K562 (cell line): ENCODE measurements around the gene MLANA.

Experiments used
- CTCF ChIP-seq, 3 experiments: IDR thresholded peaks in 2 of 3; conservative IDR thresholded peaks in 1 of 3; 2 replicates each; pipeline ENCODE4 v1.5.1; 2011 to 2012; ENCODE audit warnings: low read length in 3 of 3, mild to moderate bottlenecking in 3 of 3, control low read depth in 2 of 3, improper control_type of control experiment in 1 of 3, inconsistent platforms in 1 of 3, low read depth in 1 of 3, mixed read lengths in 1 of 3, moderate library complexity in 1 of 3; ENCODE audit not compliant: insufficient read depth in 2 of 3
- IRF1 ChIP-seq: sonication (generic); formaldehyde crosslinking; IDR thresholded peaks from 2 replicates; pipeline ENCODE4 v1.8.0; 2022; ENCODE audit warnings: missing genetic modification reagents, mild to moderate bottlenecking, borderline replicate concordance
- KDM5B ChIP-seq: fragments of 200-600 bp; sonication (generic); IDR thresholded peaks from 2 replicates; pipeline ENCODE4 v1.6.1; 2012; ENCODE audit warnings: low read depth, mild to moderate bottlenecking, moderate library complexity, low read length, control low read depth, inconsistent platforms; ENCODE audit not compliant: insufficient replicate concordance
- STAT5A ChIP-seq: IDR thresholded peaks from 2 replicates; pipeline ENCODE4 v1.6.1; 2012; ENCODE audit warnings: low read length, inconsistent platforms, borderline replicate concordance
- TEAD2 ChIP-seq: fragments of 450-650 bp; IDR thresholded peaks from 2 replicates; pipeline ENCODE4 v1.6.1; 2016; ENCODE audit warnings: missing genetic modification characterization, control low read depth, missing compliant biosample characterization
- THAP12 ChIP-seq: fragments of 250-450 bp; sonication (Bioruptor Pico); IDR thresholded peaks from 2 replicates; pipeline ENCODE4 v1.9.0; 2021; ENCODE audit warnings: mild to moderate bottlenecking, inconsistent platforms
- ZBTB34 ChIP-seq: fragments of 250-450 bp; sonication (Bioruptor Pico); IDR thresholded peaks from 2 replicates; pipeline ENCODE4 v1.8.0; 2021; ENCODE audit warnings: mild to moderate bottlenecking, moderate library complexity

GRCh38 chr9:5918460-5918859 is 27.8 kb downstream of the MLANA start:
- no peak for TF ChIP-seq STAT5A
- no peak for TF ChIP-seq KDM5B
- no peak for TF ChIP-seq TEAD2 (tag)
- TF ChIP-seq ZBTB34 (CRISPR knock-in tag), result no peak
- TF ChIP-seq CTCF (IDR thresholded peaks at IDR 0.05 in 2 of 3, conservative IDR thresholded peaks at IDR 0.05 in 1 of 3; ENCODE audit: insufficient read depth in 2 of 3, low read depth in 1 of 3, low read length in 3 of 3), result no peak
- no peak for TF ChIP-seq THAP12 (CRISPR knock-in tag)
- TF ChIP-seq IRF1 (CRISPR knock-in tag), result no peak
